ENCODE results near the gene PNPLA5.

DNA sequence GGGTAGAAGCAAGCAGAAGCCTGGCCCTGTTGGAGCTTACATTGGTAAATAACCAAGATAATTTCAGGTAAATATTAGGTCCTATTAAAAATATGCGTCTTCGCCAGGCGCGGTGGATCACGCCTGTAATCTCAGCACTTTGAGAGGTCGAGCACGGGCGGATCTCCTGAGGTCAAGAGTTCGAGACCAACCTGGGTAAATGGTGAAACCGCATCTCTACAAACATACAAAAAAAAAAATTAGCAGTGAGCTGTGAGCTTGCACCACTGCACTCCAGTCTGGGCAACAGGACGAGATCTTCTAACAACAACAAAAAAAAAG, 29.0 kb downstream of the PNPLA5 start:
- TF ChIP-seq TARDBP (IDR thresholded peaks at IDR 0.05) (no peak), FOXK2 (IDR thresholded peaks at IDR 0.05) (no peak), ZNF384 (IDR thresholded peaks at IDR 0.05) (no peak), FOXM1 (IDR thresholded peaks at IDR 0.05; ENCODE audit: borderline replicate concordance) (no peak), BHLHE40 (IDR thresholded peaks at IDR 0.05; ENCODE audit: borderline replicate concordance) (no peak), SP1 (IDR thresholded peaks at IDR 0.05) (no peak), ARNT (IDR thresholded peaks at IDR 0.05) (no peak)
